HepG2 (cell line): ENCODE data around the gene MBD2. TPM values are rescaled to one million over a fixed set of nuclear protein-coding genes. Genes with fewer than 3 reads are reported as not detected.

Experiments
- AKNA ChIP-seq: sonication (generic); formaldehyde crosslinking; IDR thresholded peaks from 2 replicates; pipeline ENCODE4 v1.4.0; 2020; ENCODE audit warnings: missing genetic modification reagents, borderline replicate concordance
- ASH2L ChIP-seq: fragments of 300-600, 200-600 bp; sonication (generic); IDR thresholded peaks from 2 replicates; pipeline ENCODE4 v1.7.0; 2017; ENCODE audit warnings: low read depth, mild to moderate bottlenecking, moderate library complexity, mixed read lengths, low read length; ENCODE audit not compliant: insufficient read length
- ATF5 ChIP-seq: sonication (generic); formaldehyde crosslinking; IDR thresholded peaks from 2 replicates; pipeline ENCODE4 v1.4.0; 2020; ENCODE audit warnings: mild to moderate bottlenecking, low read depth, missing genetic modification reagents
- BORCS8-MEF2B ChIP-seq: sonication (generic); formaldehyde crosslinking; IDR thresholded peaks from 2 replicates; pipeline ENCODE4 v1.8.0; 2022; ENCODE audit warnings: mild to moderate bottlenecking, missing genetic modification reagents
- CC2D1A ChIP-seq: sonication (generic); formaldehyde crosslinking; IDR thresholded peaks from 2 replicates; pipeline ENCODE4 v1.8.1; 2023; ENCODE audit warnings: mild to moderate bottlenecking, missing genetic modification reagents
- FOXK1 ChIP-seq: sonication (generic); formaldehyde crosslinking; IDR thresholded peaks from 2 replicates; pipeline ENCODE4 v1.4.0; 2020; ENCODE audit warnings: low read depth, missing genetic modification reagents, borderline replicate concordance
- IKZF5 ChIP-seq: IDR thresholded peaks from 2 replicates; pipeline ENCODE4 v1.6.1; 2018; ENCODE audit warnings: missing genetic modification reagents, mild to moderate bottlenecking, missing compliant biosample characterization
- KAT7 ChIP-seq: IDR thresholded peaks from 2 replicates; pipeline ENCODE4 v1.6.1; 2018; ENCODE audit warnings: borderline replicate concordance, missing compliant biosample characterization
- MAFG ChIP-seq: sonication (generic); formaldehyde crosslinking; IDR thresholded peaks from 2 replicates; pipeline ENCODE4 v1.5.1; 2020; ENCODE audit warnings: mild to moderate bottlenecking, missing genetic modification reagents
- NR2C2 ChIP-seq: sonication (generic); formaldehyde crosslinking; IDR thresholded peaks from 2 replicates; pipeline ENCODE4 v1.4.0; 2020; ENCODE audit warnings: missing genetic modification reagents, mild to moderate bottlenecking, moderate library complexity, borderline replicate concordance
- NRL ChIP-seq: sonication (generic); formaldehyde crosslinking; IDR thresholded peaks from 2 replicates; pipeline ENCODE4 v1.5.0; 2020; ENCODE audit warnings: missing genetic modification reagents, mild to moderate bottlenecking, moderate library complexity, borderline replicate concordance
- SIN3B ChIP-seq: fragments of 150-350 bp; IDR thresholded peaks from 2 replicates; pipeline ENCODE4 v1.6.1; 2014; ENCODE audit warnings: low read length
- SNAPC2 ChIP-seq: sonication (generic); formaldehyde crosslinking; IDR thresholded peaks from 2 replicates; pipeline ENCODE4 v1.8.1; 2022; ENCODE audit warnings: mild to moderate bottlenecking, missing genetic modification reagents
- YY1 ChIP-seq: IDR thresholded peaks from 2 replicates; pipeline ENCODE4 v1.6.1; 2011; ENCODE audit warnings: low read length, low read depth, moderate library complexity, mild to moderate bottlenecking; ENCODE audit not compliant: insufficient read depth, insufficient replicate concordance
- ZBTB43 ChIP-seq: sonication (generic); formaldehyde crosslinking; conservative IDR thresholded peaks from 2 replicates; pipeline ENCODE4 v1.4.0; 2020; ENCODE audit warnings: missing genetic modification reagents
- ZNF24 ChIP-seq: fragments of 450-650 bp; IDR thresholded peaks from 2 replicates; pipeline ENCODE4 v1.6.1; 2017; ENCODE audit warnings: antibody characterized with exemption, mild to moderate bottlenecking
- ZNF276 ChIP-seq: sonication (generic); formaldehyde crosslinking; IDR thresholded peaks from 2 replicates; pipeline ENCODE4 v1.4.0; 2020; ENCODE audit warnings: mild to moderate bottlenecking, low read depth, missing genetic modification reagents
- ZNF292 ChIP-seq: sonication (generic); formaldehyde crosslinking; IDR thresholded peaks from 2 replicates; pipeline ENCODE4 v1.8.1; 2022; ENCODE audit warnings: mild to moderate bottlenecking, low read depth, missing genetic modification reagents, borderline replicate concordance
- ZNF761 ChIP-seq: sonication (generic); formaldehyde crosslinking; conservative IDR thresholded peaks from 2 replicates; pipeline ENCODE4 v1.4.0; 2020; ENCODE audit warnings: mild to moderate bottlenecking, missing genetic modification reagents
- ZNF768 ChIP-seq: sonication (generic); formaldehyde crosslinking; IDR thresholded peaks from 2 replicates; pipeline ENCODE4 v1.4.0; 2020; ENCODE audit warnings: missing genetic modification reagents
- polyA plus RNA-seq, 8 experiments: library from polyadenylated mRNA; depleted of rRNA in 3 of 8; stranded (reverse) in 7 of 8; unstranded in 1 of 8; fragments of >200 nt; fragmentation: Illumina TruSeq in 4 of 8; extraction: Trizol in 4 of 8; gene quantifications; 2 replicates each; pipeline versions ENCODE4 v1.2.1 to v1.2.3, GENCODE V29; 2011 to 2016; ENCODE audit warnings: low read depth in 4 of 8, missing spikeins in 1 of 8, mixed read lengths in 1 of 8; ENCODE audit not compliant: insufficient read depth in 1 of 8
- total RNA-seq, 5 experiments: library from RNA; depleted of rRNA; stranded (reverse); fragments of >200 nt; fragmentation: Illumina TruSeq; extraction: Trizol; gene quantifications; 2 replicates each; pipeline ENCODE4 v1.2.3, GENCODE V29; 2016; ENCODE audit warnings: low read depth in 1 of 5

Gene MBD2
- total and polyA plus RNA-seq, 2 of the 13 experiments (the other 11 are each of a cell fraction or from before 2014, with no cell fraction given), result 19.1 to 38.5 TPM

GRCh38 chr18:54224379-54225014 is at the start of gene MBD2 (continued):
- TF ChIP-seq IKZF5 (CRISPR knock-in tag) (no peak), NR2C2 (CRISPR knock-in tag) (no peak), KAT7 (no peak), YY1 (peak; percentile 96), SNAPC2 (CRISPR knock-in tag) (no peak), ZBTB43 (no peak), MAFG (CRISPR knock-in tag) (no peak), ZNF761 (CRISPR knock-in tag) (no peak), BORCS8-MEF2B (no peak), NRL (no peak), ZNF24 (no peak), AKNA (no peak), CC2D1A (CRISPR knock-in tag) (no peak), ATF5 (CRISPR knock-in tag) (no peak), FOXK1 (no peak), ZNF768 (CRISPR knock-in tag) (no peak), ZNF292 (CRISPR knock-in tag) (no peak), ASH2L (peak; percentile 84), ZNF276 (CRISPR knock-in tag) (no peak), SIN3B (no peak)
